Hepatocyte (in vitro differentiated cells): ENCODE results near the gene KMO. TPM values are rescaled to one million over a fixed set of nuclear protein-coding genes. Genes with fewer than 3 reads are reported as not detected.

Source experiments
- DNase-seq: peaks from one replicate; pipeline ENCODE4 v3.0.0-alpha.2; 2016; ENCODE audit warnings: low spot score
- H2AFZ ChIP-seq: fragments of 200-600 bp; sonication (generic); 2 replicates; pipeline ENCODE4 v1.6.0; 2016; ENCODE audit warnings: antibody characterized with exemption, mild to moderate bottlenecking
- H3K27ac ChIP-seq: fragments of 200-600 bp; sonication (generic); 2 replicates; pipeline ENCODE4 v1.5.1; 2016; ENCODE audit warnings: mild to moderate bottlenecking
- H3K27me3 ChIP-seq: fragments of 200-600 bp; sonication (generic); 2 replicates; pipeline ENCODE4 v1.6.1; 2016
- H3K36me3 ChIP-seq: fragments of 200-600 bp; sonication (generic); replicated peaks from 2 replicates; pipeline ENCODE4 v1.5.1; 2016; ENCODE audit warnings: low read depth; ENCODE audit not compliant: insufficient read depth
- H3K4me1 ChIP-seq: fragments of 200-600 bp; sonication (generic); 2 replicates; pipeline ENCODE4 v1.5.1; 2016; ENCODE audit warnings: mild to moderate bottlenecking, moderate library complexity; ENCODE audit not compliant: insufficient read depth
- H3K4me2 ChIP-seq: fragments of 200-600 bp; sonication (generic); 2 replicates; pipeline ENCODE4 v1.6.0; 2016
- H3K4me3 ChIP-seq: fragments of 200-600 bp; sonication (generic); 2 replicates; pipeline ENCODE4 v1.5.1; 2016; ENCODE audit warnings: mild to moderate bottlenecking
- H3K79me2 ChIP-seq: fragments of 200-600 bp; sonication (generic); 2 replicates; pipeline ENCODE4 v1.6.0; 2017; ENCODE audit warnings: mild to moderate bottlenecking
- H3K9me2 ChIP-seq: fragments of 200-600 bp; sonication (generic); replicated peaks from 2 replicates; pipeline ENCODE4 v1.6.0; 2017; ENCODE audit warnings: mild to moderate bottlenecking; ENCODE audit not compliant: insufficient read depth
- H3K9me3 ChIP-seq: fragments of 200-600 bp; sonication (generic); 2 replicates; pipeline ENCODE4 v1.5.1; 2016; ENCODE audit warnings: low read depth, mild to moderate bottlenecking
- H4K20me1 ChIP-seq: fragments of 200-600 bp; sonication (generic); 2 replicates; pipeline ENCODE4 v1.6.0; 2016; ENCODE audit warnings: mild to moderate bottlenecking; ENCODE audit not compliant: insufficient read depth, poor library complexity, severe bottlenecking
- EZH2 ChIP-seq: fragments of 200-600 bp; sonication (generic); IDR thresholded peaks from 2 replicates; pipeline ENCODE4 v1.6.1; 2016; ENCODE audit warnings: antibody characterized with exemption, mild to moderate bottlenecking, borderline replicate concordance
- EZH2phosphoT487 ChIP-seq: fragments of 200-600 bp; sonication (generic); IDR thresholded peaks from one replicate; pipeline ENCODE4 v1.6.1; 2018; ENCODE audit warnings: antibody characterized with exemption, mild to moderate bottlenecking, low read depth, moderate library complexity; ENCODE audit not compliant: unreplicated experiment, severe bottlenecking
- whole genome bisulfite sequencing: methylation state at CpG from one replicate; pipeline ENCODE4 v1.1.6; 2016; ENCODE audit warnings: low lambda C conversion rate; ENCODE audit errors: missing lambda C conversion rate; 5-methylcytosine and 5-hydroxymethylcytosine counted together
- polyA plus RNA-seq: library from polyadenylated mRNA; unstranded; fragments of >200 nt; fragmentation: Nextera tagmentation; extraction: Ambion mirVana; gene quantifications from 2 replicates; pipeline ENCODE4 v1.2.1, GENCODE V29; 2016
- total RNA-seq: library from RNA; depleted of rRNA; stranded (reverse); fragments of >200 nt; gene quantifications from 2 replicates; pipeline ENCODE4 v1.2.3, GENCODE V29; 2014
- TF ChIP-seq, protein P1 (sequence below): fragments of 200-600 bp; sonication (generic); IDR thresholded peaks from 2 replicates; pipeline ENCODE4 v1.5.1; 2016; ENCODE audit warnings: antibody characterized with exemption, mild to moderate bottlenecking; ENCODE audit not compliant: poor library complexity

The KMO gene
- total and polyA plus RNA-seq, 2 experiments from 2014 or later, result 1.4 to 2.8 TPM

DNA sequence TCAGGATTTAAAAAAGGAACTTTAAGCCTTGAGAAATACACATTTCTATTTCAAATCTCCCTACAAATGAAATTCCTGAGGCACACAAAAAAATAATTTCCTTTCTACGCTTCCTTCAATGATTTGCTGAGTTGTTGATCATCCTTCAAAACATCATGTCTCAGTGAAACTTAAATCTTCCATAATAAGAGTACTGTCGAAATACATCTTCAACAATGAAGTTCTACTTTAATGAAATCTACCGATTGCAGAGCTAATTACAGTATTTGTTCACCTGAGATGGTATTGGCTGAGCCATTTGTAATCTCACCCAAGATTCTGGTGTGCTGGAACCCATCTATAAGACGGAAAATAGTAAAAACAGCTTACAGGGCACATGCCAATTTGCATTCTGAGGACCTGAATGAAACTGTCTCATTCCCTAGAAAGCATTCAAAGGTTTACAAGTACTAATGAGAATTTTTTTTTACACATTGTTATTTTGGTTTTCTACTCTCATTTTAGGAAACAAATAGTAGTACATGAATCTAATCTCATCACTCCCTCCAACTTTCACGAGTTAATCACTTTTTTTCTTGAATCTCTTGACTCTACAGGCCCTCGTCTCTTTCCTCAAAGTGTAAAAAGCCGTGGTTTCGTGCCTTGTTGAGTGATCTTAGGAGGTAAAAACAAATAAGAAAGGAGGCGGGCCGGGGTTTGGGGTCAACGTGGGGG is 106.9 kb downstream of the KMO start:
- H3K36me3 ChIP-seq, result no peaks in the 10 kb centered on the region
- peaks cover 35% of the 10 kb centered on the region for H3K79me2 ChIP-seq
- H4K20me1 ChIP-seq, result no peaks in the 10 kb centered on the region
- H3K4me1 ChIP-seq, result peaks cover 24% of the 10 kb centered on the region
- no peak for TF ChIP-seq EZH2phosphoT487
- TF ChIP-seq, protein P1, sequence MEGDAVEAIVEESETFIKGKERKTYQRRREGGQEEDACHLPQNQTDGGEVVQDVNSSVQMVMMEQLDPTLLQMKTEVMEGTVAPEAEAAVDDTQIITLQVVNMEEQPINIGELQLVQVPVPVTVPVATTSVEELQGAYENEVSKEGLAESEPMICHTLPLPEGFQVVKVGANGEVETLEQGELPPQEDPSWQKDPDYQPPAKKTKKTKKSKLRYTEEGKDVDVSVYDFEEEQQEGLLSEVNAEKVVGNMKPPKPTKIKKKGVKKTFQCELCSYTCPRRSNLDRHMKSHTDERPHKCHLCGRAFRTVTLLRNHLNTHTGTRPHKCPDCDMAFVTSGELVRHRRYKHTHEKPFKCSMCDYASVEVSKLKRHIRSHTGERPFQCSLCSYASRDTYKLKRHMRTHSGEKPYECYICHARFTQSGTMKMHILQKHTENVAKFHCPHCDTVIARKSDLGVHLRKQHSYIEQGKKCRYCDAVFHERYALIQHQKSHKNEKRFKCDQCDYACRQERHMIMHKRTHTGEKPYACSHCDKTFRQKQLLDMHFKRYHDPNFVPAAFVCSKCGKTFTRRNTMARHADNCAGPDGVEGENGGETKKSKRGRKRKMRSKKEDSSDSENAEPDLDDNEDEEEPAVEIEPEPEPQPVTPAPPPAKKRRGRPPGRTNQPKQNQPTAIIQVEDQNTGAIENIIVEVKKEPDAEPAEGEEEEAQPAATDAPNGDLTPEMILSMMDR, result no peak
- no peak for TF ChIP-seq EZH2
- no peaks in the 10 kb centered on the region for H3K27me3 ChIP-seq
- 12% methylated on average over 11 of the region's 11 CpGs for WGBS
- H3K27ac ChIP-seq, result peak overlapping the region; percentile 90
- no peaks in the 10 kb centered on the region for H3K9me3 ChIP-seq
- peak overlapping the region; percentile 96 for H2AFZ ChIP-seq
- no peaks in the 10 kb centered on the region for H3K9me2 ChIP-seq
- peak overlapping the region; percentile 86 for H3K4me3 ChIP-seq
- H3K4me2 ChIP-seq, result peak overlapping the region; percentile 80
- no peak for DNase-seq

DNA sequence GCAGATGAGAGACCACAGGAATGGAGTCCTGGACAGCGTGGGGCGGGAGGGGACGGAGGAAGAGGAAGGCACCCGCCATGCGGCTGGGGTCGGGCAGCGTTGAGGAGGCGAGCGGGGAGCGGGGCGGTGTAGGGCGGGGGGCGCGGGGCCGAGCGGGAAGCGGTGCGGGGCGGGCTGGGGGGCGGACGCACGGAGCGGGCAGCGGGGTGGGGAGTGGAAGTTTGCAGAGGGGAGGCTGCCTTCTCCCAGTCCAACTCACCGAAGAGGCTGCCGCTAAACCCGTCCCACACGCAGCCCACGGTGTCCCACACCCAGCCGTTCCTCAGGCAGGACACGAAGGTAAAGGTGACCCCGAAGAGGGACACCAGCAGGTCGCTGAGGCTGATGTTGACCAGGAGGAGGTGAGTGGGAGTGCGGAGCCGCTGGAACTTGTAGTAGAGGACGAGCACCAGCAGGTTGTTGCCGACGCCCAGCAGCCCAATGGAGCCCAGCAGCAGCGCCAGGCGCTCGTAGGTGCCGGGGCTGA is 107.5 kb downstream of the KMO start:
- H3K4me3 ChIP-seq, result peak overlapping the region; percentile 86
- under 1% methylated on average over 16 of the region's 42 CpGs for WGBS
- no peaks in the 10 kb centered on the region for H3K9me3 ChIP-seq
- TF ChIP-seq EZH2 (no peak), EZH2phosphoT487 (no peak)
- TF ChIP-seq, protein P1, result peak; percentile 1
- peak overlapping the region; percentile 90 for H3K27ac ChIP-seq
- H3K79me2 ChIP-seq, result peaks cover 35% of the 10 kb centered on the region
- peak overlapping the region; percentile 96 for H2AFZ ChIP-seq
- peak; percentile 30 for DNase-seq
- no peaks in the 10 kb centered on the region for H3K27me3 ChIP-seq
- no peaks in the 10 kb centered on the region for H3K36me3 ChIP-seq
- H3K4me2 ChIP-seq, result peak overlapping the region; percentile 80
- H4K20me1 ChIP-seq, result no peaks in the 10 kb centered on the region
- H3K4me1 ChIP-seq, result peaks cover 24% of the 10 kb centered on the region
- H3K9me2 ChIP-seq, result no peaks in the 10 kb centered on the region

DNA sequence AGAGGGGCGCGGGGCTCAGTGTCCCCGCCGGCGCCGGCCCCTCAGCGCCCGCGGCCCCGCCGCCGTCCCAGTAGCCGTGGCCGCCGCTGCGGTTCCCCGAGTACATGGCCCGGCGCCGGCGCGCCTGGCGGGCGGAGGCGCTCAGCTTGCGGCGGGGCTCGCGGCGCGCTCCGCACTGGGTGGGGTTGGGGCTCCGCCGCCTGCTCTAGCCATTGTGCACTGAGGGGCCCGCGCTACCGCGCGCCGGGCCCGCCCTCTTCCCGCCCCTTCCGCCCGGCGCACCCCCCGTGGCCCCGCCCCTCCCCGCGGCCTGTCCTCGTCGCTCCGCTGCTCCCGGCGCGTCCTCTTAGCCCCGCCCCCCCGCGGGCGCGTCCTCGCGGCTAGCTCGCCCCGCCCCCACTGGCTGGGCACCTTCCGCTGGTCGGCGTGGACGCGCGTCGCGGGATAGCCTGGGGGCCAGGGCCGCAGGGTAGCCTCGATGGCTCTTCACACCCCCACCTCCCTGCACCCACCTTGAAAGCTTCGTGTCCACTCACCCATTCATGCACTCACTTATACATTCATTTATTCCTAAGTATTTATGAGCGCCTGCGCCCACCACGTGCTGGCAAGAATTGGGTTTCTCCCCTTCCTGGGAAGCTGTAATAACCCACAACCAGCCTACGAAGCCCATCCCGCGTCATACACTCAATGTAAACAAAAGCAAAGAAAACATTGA is 108.1 kb downstream of the KMO start, which contains the start of the genes CHML and OPN3:
Gene CHML (minus strand): TSS at position 221 of the 718 bp plus-strand sequence. CDS start 4,603 bp downstream, outside the sequence.
Gene OPN3 (minus strand): TSS at position 221 of the 718 bp plus-strand sequence. CDS start 115 bp downstream, at position 106.
- peak within 1 kb of the TSS; percentile 83 for H3K4me2 ChIP-seq
- peak within 1 kb of the TSS; percentile 86 for H3K4me3 ChIP-seq
- H3K4me1 ChIP-seq, result peaks cover 24% of the 10 kb centered on the region
- DNase-seq, result peak; percentile 97
- H3K9me3 ChIP-seq, result no peaks in the 10 kb centered on the region
- 10% methylated on average over 41 of the region's 81 CpGs for WGBS
- peak within 1 kb of the TSS; percentile 97 for H2AFZ ChIP-seq
- H3K9me2 ChIP-seq, result no peaks in the 10 kb centered on the region
- H3K36me3 ChIP-seq, result no peaks in the 10 kb centered on the region
- H3K27me3 ChIP-seq, result no peaks in the 10 kb centered on the region
- no peaks in the 10 kb centered on the region for H4K20me1 ChIP-seq
- peak within 1 kb of the TSS; percentile 94 for H3K27ac ChIP-seq
- peaks cover 30% of the 10 kb centered on the region for H3K79me2 ChIP-seq
- TF ChIP-seq EZH2phosphoT487, result no peak
- TF ChIP-seq, protein P1, result no peak
